Heart left ventricle (tissue), 16 donors: ENCODE measurements around the gene ANKRD22. TPM values are rescaled to one million over a fixed set of nuclear protein-coding genes. Genes with fewer than 3 reads are reported as not detected.
A peak's percentile ranks its signal among the peaks of the same experiment; 100 is the strongest.

Experiments
- ATAC-seq, 4 donors: fragments of 200-7000 bp; cut with Tn5 transposase; one replicate each; pipeline ENCODE4 v1.9.1; 2020 to 2022; ENCODE audit warnings: moderate library complexity in 4 of 4, mild to moderate bottlenecking in 3 of 4, moderate number of reproducible peaks in 1 of 4
- DNase-seq, 5 donors: peaks; one replicate each; pipeline ENCODE4 v3.0.0-alpha.2; 2020
- H3K27ac ChIP-seq, 12 donors: fragments of 200-600 bp; sonication (generic) in 4 of 12; one replicate each; pipeline versions ENCODE4 v1.5.0 to v1.8.0; 2016 to 2022; ENCODE audit warnings: mild to moderate bottlenecking in 2 of 12
- H3K27me3 ChIP-seq, 9 donors: fragments of 200-600 bp; sonication (generic) in 2 of 9; one replicate each; pipeline versions ENCODE4 v1.5.1 to v1.8.0; 2016 to 2022; ENCODE audit warnings: mild to moderate bottlenecking in 3 of 9
- H3K36me3 ChIP-seq, 9 donors: fragments of 200-600 bp; sonication (generic) in 2 of 9; one replicate each; pipeline versions ENCODE4 v1.5.0 to v1.8.0; 2018 to 2022; ENCODE audit warnings: mild to moderate bottlenecking in 2 of 9
- H3K4me1 ChIP-seq, 12 donors: fragments of 200-600 bp; sonication (generic) in 4 of 12; one replicate each; pipeline versions ENCODE4 v1.5.0 to v1.8.0; 2016 to 2022; ENCODE audit warnings: mild to moderate bottlenecking in 3 of 12
- H3K4me3 ChIP-seq, 12 donors: fragments of 200-600 bp; sonication (generic) in 4 of 12; one replicate each; pipeline versions ENCODE4 v1.5.0 to v1.8.0; 2017 to 2022; ENCODE audit warnings: mild to moderate bottlenecking in 9 of 12, moderate library complexity in 4 of 12
- H3K9me3 ChIP-seq, 12 donors: fragments of 200-600 bp; sonication (generic) in 4 of 12; one replicate each; pipeline versions ENCODE4 v1.5.0 to v1.8.0; 2016 to 2022; ENCODE audit warnings: mild to moderate bottlenecking in 1 of 12
- POLR2A ChIP-seq, 2 donors: fragments of 450-650 bp; IDR thresholded peaks; one replicate each; pipeline ENCODE4 v1.6.1; 2017; ENCODE audit warnings: antibody characterized with exemption in 2 of 2, mild to moderate bottlenecking in 2 of 2, moderate library complexity in 2 of 2
- WGBS, 4 donors: extraction: QIAGEN DNeasy Blood & Tissue Kit in 2 of 4; methylation state at CpG; one replicate each; pipeline versions ENCODE4 v1.1.5 to v1.1.7; 2013 to 2018; 5-methylcytosine and 5-hydroxymethylcytosine counted together
- intact Hi-C, 10 donors: fragments of 100-400 bp; cut with DNase I; formaldehyde crosslinking; loops; one replicate each; pipeline versions ENCODE4 v1.11.1 to v1.14.2; 2022
- polyA plus RNA-seq, 2 donors: library from polyadenylated mRNA; stranded (reverse); fragments of 200-250 nt; gene quantifications; one replicate each; pipeline ENCODE4 v1.2.3, GENCODE V29; 2013
- total RNA-seq, 9 donors: library from RNA; depleted of rRNA in 2 of 9; stranded (reverse); fragments of >200 nt in 2 of 9; fragmentation: NEBNext Ultra II Directional in 3 of 9; extraction: Animal tissue kit (Norgen Biotek cat#: 25700) in 3 of 9; gene quantifications; one replicate each; pipeline versions ENCODE4 v1.1.0 to v1.2.4, GENCODE V29; 2016 to 2023
- TF ChIP-seq, protein P1 (sequence below), 12 donors: fragments of 200-600 bp; sonication (generic) in 4 of 12; IDR thresholded peaks; one replicate each; pipeline versions ENCODE4 v1.5.0 to v1.8.0; 2018 to 2022; ENCODE audit warnings: antibody characterized with exemption in 12 of 12, mild to moderate bottlenecking in 5 of 12
- donor health status: ischemic (EF 13 %, LVEDD 7.1; RV severe dilation, severe dysfunction).
- donor health status: healthy with polysubstance abuse.
- donor health status: DM: no; HTN: yes; CAD: no.
- donor health status: DM: no; HTN: no; CAD: no.
- donor health status: ischemic (EF 25% LVEDD 6.9; RV normal size, moderate dysfunction).
- donor health status: ischemic (EF 25% LVEDD 5.7; RV mildly dilated, moderate dysfunction).
- donor health status: healthy.
- donor health status: DM: yes; HTN: yes; CAD: no.
- donor health status: ischemic (EF 35%, LVEDD 5.7; RV mildly dilated, moderate dysfunction).
- donor health status: nonischemic (EF 11% LVEDD 7.7; RV severe dilation, severe dysfunction).
- donor health status: DM: yes; HTN: yes; CAD: no.
- donor health status: PGD.
- donor health status: ischemic (EF 29% LVEDD 5.4; RV normal size, mild dysfunction).
- donor health status: nonischemic (EF 23%, LVEDD 6.1; RV moderate dilation, normal function).

The ANKRD22 gene
- total and polyA plus RNA-seq, 11 donors: 0.12 to 5.9 (median 0.52) TPM; not detected in 8

GRCh38 chr10:88850712-88851111, 932 bp downstream of the ANKRD22 start:
- Histone ChIP-seq H3K27ac (no peak overlapping the region), H3K27me3 (no peaks in the 10 kb centered on the region), H3K4me1 (peaks cover 0 to 47% (median 0%) of the 10 kb centered on the region in 12 donors), H3K4me3 (peak overlapping the region in 1 of 12 donors; percentile 44), H3K36me3 (no peaks in the 10 kb centered on the region), H3K9me3 (peaks cover 0 to 6% (median 0%) of the 10 kb centered on the region in 12 donors)
- 93 to 98% (median 96%) methylated on average over 1 of the region's 1 CpG for WGBS, 4 donors
- intact Hi-C loops: no loop called here
- no peak for ATAC-seq
- no peak for DNase-seq
- TF ChIP-seq POLR2A (IDR thresholded peaks at IDR 0.05): no peak
- TF ChIP-seq, protein P1, sequence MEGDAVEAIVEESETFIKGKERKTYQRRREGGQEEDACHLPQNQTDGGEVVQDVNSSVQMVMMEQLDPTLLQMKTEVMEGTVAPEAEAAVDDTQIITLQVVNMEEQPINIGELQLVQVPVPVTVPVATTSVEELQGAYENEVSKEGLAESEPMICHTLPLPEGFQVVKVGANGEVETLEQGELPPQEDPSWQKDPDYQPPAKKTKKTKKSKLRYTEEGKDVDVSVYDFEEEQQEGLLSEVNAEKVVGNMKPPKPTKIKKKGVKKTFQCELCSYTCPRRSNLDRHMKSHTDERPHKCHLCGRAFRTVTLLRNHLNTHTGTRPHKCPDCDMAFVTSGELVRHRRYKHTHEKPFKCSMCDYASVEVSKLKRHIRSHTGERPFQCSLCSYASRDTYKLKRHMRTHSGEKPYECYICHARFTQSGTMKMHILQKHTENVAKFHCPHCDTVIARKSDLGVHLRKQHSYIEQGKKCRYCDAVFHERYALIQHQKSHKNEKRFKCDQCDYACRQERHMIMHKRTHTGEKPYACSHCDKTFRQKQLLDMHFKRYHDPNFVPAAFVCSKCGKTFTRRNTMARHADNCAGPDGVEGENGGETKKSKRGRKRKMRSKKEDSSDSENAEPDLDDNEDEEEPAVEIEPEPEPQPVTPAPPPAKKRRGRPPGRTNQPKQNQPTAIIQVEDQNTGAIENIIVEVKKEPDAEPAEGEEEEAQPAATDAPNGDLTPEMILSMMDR (IDR thresholded peaks at IDR 0.05): no peak

DNA sequence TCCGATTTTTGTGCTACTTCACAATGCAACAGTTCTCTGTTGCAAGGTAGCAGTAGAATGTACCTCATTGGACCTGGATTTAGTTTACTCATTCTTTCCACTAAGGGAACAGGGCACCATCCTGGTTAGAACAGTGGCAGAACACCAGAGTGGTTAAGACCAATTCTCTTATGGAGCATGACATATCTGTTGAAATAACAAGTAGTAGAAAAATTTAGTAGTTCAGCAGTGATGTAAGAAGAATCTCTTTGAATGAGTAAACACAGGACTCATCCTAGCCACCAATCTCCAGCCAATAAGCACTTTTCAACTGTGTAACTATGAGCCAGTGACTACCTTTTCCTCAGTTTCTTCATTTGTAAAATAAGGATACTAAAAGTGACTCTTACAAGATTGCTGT, 2.4 kb downstream of the ANKRD22 start:
- Histone ChIP-seq H3K36me3 (no peaks in the 10 kb centered on the region), H3K4me3 (peak overlapping the region in 1 of 12 donors; percentile 44), H3K9me3 (peaks cover 0 to 6% (median 0%) of the 10 kb centered on the region in 12 donors), H3K27ac (no peak overlapping the region), H3K4me1 (peaks cover 0 to 42% (median 0%) of the 10 kb centered on the region in 12 donors), H3K27me3 (no peaks in the 10 kb centered on the region)
- DNase-seq (no peak), ATAC-seq (no peak)
- TF ChIP-seq POLR2A (IDR thresholded peaks at IDR 0.05): no peak
- TF ChIP-seq, protein P1 (IDR thresholded peaks at IDR 0.05): no peak
- WGBS, 4 donors: 92 to 95% (median 94%) methylated on average over 1 of the region's 1 CpG
- intact Hi-C loops: no loop called here

GRCh38 chr10:88848499-88848898, 3.1 kb downstream of the ANKRD22 start:
- Histone ChIP-seq H3K4me3 (no peak overlapping the region), H3K4me1 (peaks cover 0 to 34% (median 0%) of the 10 kb centered on the region in 12 donors), H3K27ac (peak overlapping the region in 1 of 12 donors; percentile 50), H3K27me3 (no peaks in the 10 kb centered on the region), H3K36me3 (no peaks in the 10 kb centered on the region), H3K9me3 (peaks cover 0 to 6% (median 0%) of the 10 kb centered on the region in 12 donors)
- DNase-seq: no peak
- no peak for ATAC-seq
- WGBS, 4 donors: 23 to 47% (median 29%) methylated on average over 1 of the region's 1 CpG
- no peak for TF ChIP-seq POLR2A (IDR thresholded peaks at IDR 0.05)
- TF ChIP-seq, protein P1 (IDR thresholded peaks at IDR 0.05): no peak
- intact Hi-C loops: no loop called here

- ATAC-seq (no peak), DNase-seq (no peak)
- Histone ChIP-seq H3K27me3 (no peaks in the 10 kb centered on the region), H3K4me1 (peaks cover 0 to 22% (median 0%) of the 10 kb centered on the region in 12 donors), H3K9me3 (peaks cover 0 to 6% (median 0%) of the 10 kb centered on the region in 12 donors), H3K4me3 (no peak overlapping the region), H3K27ac (no peak overlapping the region), H3K36me3 (no peaks in the 10 kb centered on the region)
- intact Hi-C loops: loop anchor here in 1 of 10 donors (5.0 kb wide), 1 partner anchor 369 kb away; no protein-coding TSS in a partner anchor
- no peak for TF ChIP-seq POLR2A (IDR thresholded peaks at IDR 0.05)
- TF ChIP-seq, protein P1 (IDR thresholded peaks at IDR 0.05): no peak
- WGBS, 4 donors: 90 to 98% (median 94%) methylated on average over 4 of the region's 4 CpGs
Measured at GRCh38 chr10:88843171-88843570, 8.5 kb downstream of the ANKRD22 start.
